Adipocyte (in vitro differentiated cells): ENCODE measurements around the gene IFNA8.
"Not testable (repeated sequence)": the region's sequence is repeated elsewhere in the genome, so short reads cannot be mapped to it uniquely, and the experiment has no call there.

ENCODE experiments used
- DNase-seq: peaks from one replicate; pipeline ENCODE4 v3.0.0-alpha.2; 2015; ENCODE audit warnings: low read depth
- H3K27me3 ChIP-seq: replicated peaks from 2 replicates; pipeline ENCODE4 v1.7.0; 2013; ENCODE audit warnings: mild to moderate bottlenecking, low read length, moderate library complexity; ENCODE audit not compliant: control insufficient read depth, insufficient read depth
- H3K36me3 ChIP-seq: 2 replicates; pipeline ENCODE4 v1.7.0; 2013; ENCODE audit warnings: low read length, mild to moderate bottlenecking, moderate library complexity; ENCODE audit not compliant: control insufficient read depth, insufficient read depth, severe bottlenecking
- H3K4me1 ChIP-seq: 2 replicates; pipeline ENCODE4 v1.7.0; 2013; ENCODE audit warnings: mild to moderate bottlenecking, low read length, moderate library complexity; ENCODE audit not compliant: control insufficient read depth, insufficient read depth
- H3K4me3 ChIP-seq: 2 replicates; pipeline ENCODE4 v1.7.0; 2013; ENCODE audit warnings: mild to moderate bottlenecking, low read length, moderate library complexity
- H3K9ac ChIP-seq: 2 replicates; pipeline ENCODE4 v1.7.0; 2013; ENCODE audit warnings: mild to moderate bottlenecking, low read length, moderate library complexity
- H3K9me3 ChIP-seq: 2 replicates; pipeline ENCODE4 v1.7.0; 2013; ENCODE audit warnings: mild to moderate bottlenecking, low read length, moderate library complexity; ENCODE audit not compliant: control insufficient read depth

IFNA8 gene

DNA sequence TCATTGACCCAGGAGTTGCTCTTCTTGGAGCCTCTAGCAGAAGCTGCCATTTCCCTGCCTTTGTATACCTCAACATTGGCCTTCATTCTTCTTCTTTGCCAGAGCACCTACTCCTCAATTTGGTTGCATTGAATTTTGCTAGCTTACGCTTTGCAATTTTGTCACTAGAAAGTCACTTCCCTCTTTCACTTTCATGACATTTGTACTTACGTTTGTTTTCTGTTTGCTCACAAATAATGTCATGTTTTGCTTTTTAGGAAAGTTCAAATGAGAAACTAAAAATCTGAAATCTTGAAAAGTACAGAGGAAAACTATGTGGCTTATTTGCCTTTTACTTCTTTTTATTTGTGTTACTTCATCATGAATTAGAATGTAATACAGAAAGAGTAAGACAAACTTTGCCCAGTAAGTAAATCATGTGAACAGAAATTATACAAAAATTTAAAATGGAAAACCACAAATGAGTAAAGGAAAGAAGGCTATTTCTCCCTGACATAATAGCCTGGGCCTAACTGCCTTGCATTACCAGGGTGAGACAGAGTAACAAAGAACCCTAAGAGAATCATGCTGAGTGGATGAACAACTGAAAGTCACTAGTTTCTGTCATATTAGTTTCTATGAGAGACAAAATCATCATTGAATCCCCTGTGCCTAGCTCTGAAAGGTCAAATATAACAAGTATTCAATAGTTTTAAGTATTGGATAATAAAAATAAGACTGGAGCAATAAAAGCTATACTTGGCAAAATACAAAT lies 23.9 kb downstream of the IFNA8 start:
- Histone ChIP-seq H3K4me1 (no peaks in the 10 kb centered on the region), H3K9ac (no peak overlapping the region), H3K36me3 (no peaks in the 10 kb centered on the region), H3K9me3 (no peaks in the 10 kb centered on the region), H3K27me3 (no peaks in the 10 kb centered on the region), H3K4me3 (no peak overlapping the region)
- no peak for DNase-seq

DNA sequence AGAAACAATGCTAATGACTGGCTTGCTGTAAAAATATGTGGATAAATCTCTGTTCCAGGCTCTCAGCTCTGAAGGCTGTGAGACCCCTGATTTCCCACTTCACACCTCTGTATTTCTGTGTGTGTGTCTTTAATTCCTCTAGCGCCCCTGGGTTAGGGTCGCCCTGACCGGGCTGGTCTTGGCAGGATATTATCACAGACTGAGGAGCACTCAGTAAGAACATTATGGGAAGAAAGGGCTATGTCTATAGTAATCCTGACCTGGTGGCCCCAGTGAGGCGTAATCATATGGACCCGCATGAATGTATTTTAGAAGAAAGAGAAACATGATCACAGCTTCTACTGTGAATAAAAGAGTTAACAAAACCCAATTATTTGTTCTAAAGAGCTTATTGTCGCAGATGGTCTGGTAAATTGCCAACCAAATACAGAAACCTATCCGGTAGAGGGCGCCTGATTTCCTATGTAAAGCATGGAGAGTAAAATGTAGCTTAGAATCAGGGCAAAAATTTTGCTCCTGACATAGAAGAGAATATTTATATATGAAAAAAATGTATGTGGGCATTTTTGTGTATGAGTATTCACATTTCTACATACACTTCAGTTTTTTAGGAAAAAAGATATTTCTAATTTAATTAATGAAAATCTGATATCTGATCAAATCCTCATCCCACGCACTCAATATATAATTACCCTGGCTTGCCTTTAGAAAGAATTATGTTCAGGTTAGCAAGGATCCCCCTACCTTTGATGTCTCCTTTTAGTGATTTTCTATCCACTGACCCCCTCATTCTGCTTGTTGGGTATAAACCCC lies 25.5 kb downstream of the IFNA8 start:
- Histone ChIP-seq H3K36me3 (no peaks in the 10 kb centered on the region), H3K27me3 (no peaks in the 10 kb centered on the region), H3K9me3 (no peaks in the 10 kb centered on the region), H3K4me1 (no peaks in the 10 kb centered on the region), H3K9ac (no peak overlapping the region), H3K4me3 (no peak overlapping the region)
- peak; percentile 83 for DNase-seq

DNA sequence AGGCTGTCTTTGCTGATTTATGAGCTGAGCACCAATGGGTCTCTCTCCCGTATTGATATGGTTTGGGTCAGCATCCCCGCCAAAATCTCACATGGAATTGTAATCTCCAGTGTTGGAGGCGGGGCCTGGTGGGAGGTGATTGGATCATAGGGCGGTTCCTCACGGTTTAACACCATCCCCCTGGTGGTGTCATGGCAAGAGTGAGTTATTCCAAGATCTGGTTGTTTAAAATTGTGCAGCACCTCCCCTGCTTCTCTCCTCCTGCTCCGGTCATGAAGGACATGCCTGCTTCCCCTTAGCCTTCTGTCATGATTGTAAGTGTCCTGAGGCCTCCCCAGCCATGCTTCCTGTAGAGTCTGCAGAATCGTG lies 26.1 kb downstream of the IFNA8 start:
- H3K4me1 ChIP-seq, H3K36me3 ChIP-seq, H3K9ac ChIP-seq, DNase-seq, H3K4me3 ChIP-seq, H3K9me3 ChIP-seq, H3K27me3 ChIP-seq: not testable (repeated sequence)

DNA sequence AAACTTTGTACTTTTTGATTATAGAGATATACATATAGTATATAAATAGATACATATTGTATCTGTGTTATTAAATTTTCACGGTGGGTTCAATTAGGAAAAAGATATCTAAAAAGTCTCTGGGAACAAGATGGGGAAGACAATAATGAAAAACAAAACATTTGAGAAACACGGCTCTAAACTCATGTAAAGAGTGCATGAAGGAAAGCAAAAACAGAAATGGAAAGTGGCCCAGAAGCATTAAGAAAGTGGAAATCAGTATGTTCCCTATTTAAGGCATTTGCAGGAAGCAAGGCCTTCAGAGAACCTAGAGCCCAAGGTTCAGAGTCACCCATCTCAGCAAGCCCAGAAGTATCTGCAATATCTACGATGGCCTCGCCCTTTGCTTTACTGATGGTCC lies 31.2 kb downstream of the IFNA8 start, which contains the start of gene IFNA1:
Gene IFNA1 (plus strand): TSS at position 301 of the 400 bp plus-strand sequence. CDS start 69 bp downstream, at position 370.
- Histone ChIP-seq H3K9ac (no peak within 1 kb of the TSS), H3K9me3 (peaks cover 9% of the 10 kb centered on the region), H3K36me3 (no peaks in the 10 kb centered on the region), H3K4me3 (no peak within 1 kb of the TSS), H3K4me1 (no peaks in the 10 kb centered on the region), H3K27me3 (no peaks in the 10 kb centered on the region)
- no peak for DNase-seq

DNA sequence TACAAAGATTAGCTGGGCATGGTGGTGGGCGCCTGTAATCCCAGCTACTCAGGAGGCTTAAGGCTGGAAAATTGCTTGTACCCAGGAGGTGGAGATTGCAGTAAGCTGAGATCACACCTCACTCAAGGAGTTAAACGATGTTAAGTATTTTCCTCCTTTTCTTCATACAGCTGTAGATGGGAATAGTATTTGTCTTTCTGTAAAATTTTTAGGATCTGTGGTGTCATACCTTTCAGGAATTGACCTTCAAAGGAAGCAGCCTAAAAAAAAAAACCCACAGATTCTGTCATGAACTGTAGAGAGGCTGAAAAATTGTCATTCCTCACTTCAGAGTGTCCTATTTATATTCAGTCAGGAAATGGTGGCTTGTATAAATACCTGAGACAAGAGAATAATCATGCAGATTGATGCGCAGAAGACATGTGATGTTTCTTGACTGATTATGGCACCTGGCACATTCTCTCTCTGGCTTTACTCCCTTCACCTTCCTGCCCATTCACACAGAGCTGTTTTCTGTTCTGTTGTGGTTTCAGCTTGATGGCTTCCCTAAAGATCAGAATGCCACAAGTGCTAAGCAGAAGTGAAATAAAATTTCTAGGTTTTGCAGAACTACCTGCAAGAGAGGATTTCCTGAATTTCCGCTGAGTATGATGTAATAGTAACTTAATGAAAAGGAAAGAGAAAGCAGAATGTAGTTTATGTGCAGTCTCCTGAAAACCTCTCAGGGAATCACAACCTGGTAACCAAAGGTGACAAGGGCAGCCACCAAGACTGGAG lies 35.1 kb downstream of the IFNA8 start:
- H3K36me3 ChIP-seq: no peaks in the 10 kb centered on the region
- H3K9me3 ChIP-seq: peaks cover 9% of the 10 kb centered on the region
- no peak overlapping the region for H3K4me3 ChIP-seq
- no peaks in the 10 kb centered on the region for H3K4me1 ChIP-seq
- no peaks in the 10 kb centered on the region for H3K27me3 ChIP-seq
- no peak for DNase-seq
- no peak overlapping the region for H3K9ac ChIP-seq

DNA sequence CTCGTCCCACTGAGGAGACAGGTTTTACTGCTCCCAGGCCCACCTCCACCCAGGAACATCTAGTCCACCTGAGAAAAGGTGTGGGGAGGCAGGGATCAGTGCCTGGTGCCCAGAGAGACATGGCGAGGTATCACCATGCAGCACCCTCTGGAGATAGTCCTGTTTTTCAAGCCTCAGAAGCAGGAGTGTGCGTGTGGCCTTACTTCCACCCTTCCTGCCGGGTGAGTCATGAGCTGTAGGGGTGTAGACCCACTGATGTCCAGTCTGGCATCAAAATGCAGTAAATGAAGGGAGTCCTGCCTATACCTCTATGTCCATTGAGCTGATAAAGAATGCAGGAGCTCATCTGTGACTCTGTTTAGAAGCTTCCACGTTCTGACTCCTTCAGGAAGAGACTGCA lies 40.4 kb downstream of the IFNA8 start:
- not testable (repeated sequence) for H3K4me3 ChIP-seq, H3K36me3 ChIP-seq, H3K27me3 ChIP-seq, H3K9me3 ChIP-seq, DNase-seq, H3K9ac ChIP-seq
- H3K4me1 ChIP-seq: peaks cover 28% of the 10 kb centered on the region

DNA sequence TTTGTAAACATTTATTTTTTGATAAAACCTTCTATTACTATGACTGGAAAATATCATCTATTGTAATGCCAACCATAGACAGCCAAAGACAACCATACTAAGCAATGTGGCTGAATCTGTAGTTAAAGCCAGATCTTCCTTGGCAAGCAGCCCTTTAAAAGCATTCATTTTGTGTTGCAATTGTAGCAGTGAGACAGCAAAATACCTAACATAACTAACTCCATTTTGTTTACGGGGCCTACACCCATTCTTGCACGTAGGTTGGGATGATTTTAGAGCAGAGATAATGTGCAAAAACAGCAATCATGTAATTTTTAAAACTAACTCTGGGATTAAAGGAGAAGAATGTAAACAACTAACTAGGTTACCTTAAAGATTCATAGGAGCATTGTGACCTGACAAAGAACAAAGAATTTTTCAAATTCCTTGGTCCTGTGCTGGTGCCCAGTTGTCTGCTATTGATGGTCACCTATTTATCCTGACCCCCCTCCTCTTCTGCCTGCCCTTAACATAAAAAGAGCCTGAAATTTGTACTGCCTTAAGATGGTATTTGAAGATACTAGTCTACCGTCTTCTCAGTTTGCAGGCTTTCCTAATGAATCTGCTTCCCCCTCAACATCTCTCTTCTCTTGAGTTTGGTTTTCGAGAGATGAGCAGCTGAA lies 41.9 kb downstream of the IFNA8 start:
- no peak overlapping the region for H3K9ac ChIP-seq
- no peaks in the 10 kb centered on the region for H3K27me3 ChIP-seq
- DNase-seq: peak; percentile 39
- H3K36me3 ChIP-seq: no peaks in the 10 kb centered on the region
- H3K4me3 ChIP-seq: no peak overlapping the region
- no peaks in the 10 kb centered on the region for H3K9me3 ChIP-seq
- H3K4me1 ChIP-seq: peaks cover 31% of the 10 kb centered on the region

DNA sequence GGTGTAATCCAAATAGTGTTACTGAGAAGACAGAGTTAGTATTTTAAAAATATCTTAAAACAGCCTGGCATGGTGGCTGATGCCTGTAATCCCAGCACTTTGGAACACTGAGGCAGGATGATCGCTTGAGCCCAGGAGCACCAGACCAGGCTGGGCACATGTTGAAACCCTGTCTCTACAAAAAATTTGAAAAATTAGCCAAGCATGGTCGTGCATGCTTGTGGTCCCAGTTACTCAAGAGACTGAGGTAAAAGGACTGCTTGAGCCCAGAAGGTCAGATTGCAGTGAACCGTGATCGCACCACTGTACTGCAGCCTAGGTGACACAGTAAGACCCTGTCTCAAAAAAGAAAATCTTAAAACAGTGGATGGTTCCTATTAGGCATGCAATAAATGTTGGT lies 43.8 kb downstream of the IFNA8 start:
- DNase-seq: no peak
- H3K36me3 ChIP-seq: no peaks in the 10 kb centered on the region
- H3K27me3 ChIP-seq: no peaks in the 10 kb centered on the region
- no peaks in the 10 kb centered on the region for H3K9me3 ChIP-seq
- H3K9ac ChIP-seq: no peak overlapping the region
- H3K4me3 ChIP-seq: no peak overlapping the region
- peaks cover 31% of the 10 kb centered on the region for H3K4me1 ChIP-seq

DNA sequence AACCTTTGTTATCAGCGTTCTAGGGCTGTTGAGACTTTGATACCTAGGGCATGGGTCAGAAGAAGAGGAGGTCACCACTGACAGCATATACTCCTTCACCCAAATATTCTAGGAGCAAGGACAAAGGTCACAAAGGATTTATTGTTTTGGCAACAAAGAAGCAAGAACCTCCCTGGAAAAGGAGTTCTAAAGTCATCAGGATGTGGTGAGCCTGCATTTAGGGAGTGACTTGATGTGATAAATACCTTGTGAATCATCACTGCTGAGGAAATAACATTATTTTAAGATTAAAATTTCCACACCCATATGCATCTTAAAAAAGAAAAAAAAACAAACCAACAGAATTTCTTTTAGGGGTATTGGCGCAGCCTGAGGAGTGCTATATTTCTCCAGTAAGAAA lies 45.2 kb downstream of the IFNA8 start:
- Histone ChIP-seq H3K9me3 (no peaks in the 10 kb centered on the region), H3K4me3 (no peak overlapping the region), H3K27me3 (no peaks in the 10 kb centered on the region), H3K4me1 (peaks cover 31% of the 10 kb centered on the region), H3K9ac (peak overlapping the region; percentile 62), H3K36me3 (no peaks in the 10 kb centered on the region)
- DNase-seq: peak; percentile 15

DNA sequence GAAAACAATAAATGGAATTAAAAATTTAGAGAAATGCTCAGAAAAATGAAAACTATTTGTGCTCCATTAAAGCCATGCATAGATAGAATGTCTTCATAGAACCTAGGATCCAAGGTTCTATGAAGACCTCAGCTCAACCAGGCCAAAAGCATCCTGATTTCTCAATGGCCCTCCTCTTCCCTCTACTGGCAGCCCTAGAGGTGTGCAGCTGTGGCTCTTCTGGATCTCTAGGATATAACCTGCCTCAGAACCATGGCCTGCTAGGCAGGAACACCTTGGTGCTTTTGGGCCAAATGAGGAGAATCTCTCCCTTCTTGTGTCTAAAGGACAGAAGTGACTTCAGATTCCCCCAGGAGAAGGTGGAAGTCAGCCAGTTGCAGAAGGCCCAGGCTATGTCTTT lies 46.4 kb downstream of the IFNA8 start:
- Histone ChIP-seq H3K4me1 (peaks cover 31% of the 10 kb centered on the region), H3K9me3 (no peaks in the 10 kb centered on the region), H3K9ac (no peak overlapping the region), H3K4me3 (no peak overlapping the region), H3K36me3 (no peaks in the 10 kb centered on the region), H3K27me3 (no peaks in the 10 kb centered on the region)
- peak; percentile 59 for DNase-seq
